ENCODE results near the gene SLC25A30. TPM values are rescaled to one million over a fixed set of nuclear protein-coding genes. Genes with fewer than 3 reads are reported as not detected.
"Not testable (repeated sequence)": the region's sequence is repeated elsewhere in the genome, so short reads cannot be mapped to it uniquely, and the experiment has no call there.

The SLC25A30 gene
- total RNA-seq, 4 donors from 2014 or later: 2.4 to 15.6 (median 6.5) TPM

GRCh38 chr13:45349438-45349837 lies 68.7 kb downstream of the SLC25A30 start:
- H3K4me1 ChIP-seq: no peaks in the 10 kb centered on the region
- in situ Hi-C loops (cut with MboI; ENCODE audit: low pct_ligation_motif_present in 1 of 4, low pct_unique_long_range_greater_than_20kb in 1 of 4, low sequenced_read_pairs in 3 of 4) (no loop called here), intact Hi-C loops (cut with DNase I; ENCODE audit: low total_unique reads) (no loop called here)
- no peak overlapping the region for H3K4me3 ChIP-seq
- WGBS, 2 donors (ENCODE audit: low coverage in 1 of 2): 43 to 69% methylated on average over 2 of the region's 2 CpGs
- peaks cover 0 to 41% (median 9%) of the 10 kb centered on the region in 4 donors for H3K36me3 ChIP-seq
- DNase-seq: no peak
- TF ChIP-seq, protein P1, sequence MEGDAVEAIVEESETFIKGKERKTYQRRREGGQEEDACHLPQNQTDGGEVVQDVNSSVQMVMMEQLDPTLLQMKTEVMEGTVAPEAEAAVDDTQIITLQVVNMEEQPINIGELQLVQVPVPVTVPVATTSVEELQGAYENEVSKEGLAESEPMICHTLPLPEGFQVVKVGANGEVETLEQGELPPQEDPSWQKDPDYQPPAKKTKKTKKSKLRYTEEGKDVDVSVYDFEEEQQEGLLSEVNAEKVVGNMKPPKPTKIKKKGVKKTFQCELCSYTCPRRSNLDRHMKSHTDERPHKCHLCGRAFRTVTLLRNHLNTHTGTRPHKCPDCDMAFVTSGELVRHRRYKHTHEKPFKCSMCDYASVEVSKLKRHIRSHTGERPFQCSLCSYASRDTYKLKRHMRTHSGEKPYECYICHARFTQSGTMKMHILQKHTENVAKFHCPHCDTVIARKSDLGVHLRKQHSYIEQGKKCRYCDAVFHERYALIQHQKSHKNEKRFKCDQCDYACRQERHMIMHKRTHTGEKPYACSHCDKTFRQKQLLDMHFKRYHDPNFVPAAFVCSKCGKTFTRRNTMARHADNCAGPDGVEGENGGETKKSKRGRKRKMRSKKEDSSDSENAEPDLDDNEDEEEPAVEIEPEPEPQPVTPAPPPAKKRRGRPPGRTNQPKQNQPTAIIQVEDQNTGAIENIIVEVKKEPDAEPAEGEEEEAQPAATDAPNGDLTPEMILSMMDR (IDR thresholded peaks at IDR 0.05): no peak
- TF ChIP-seq POLR2AphosphoS5 (IDR thresholded peaks at IDR 0.05) (no peak), EP300 (IDR thresholded peaks at IDR 0.05; ENCODE audit: low read depth) (no peak), POLR2A (IDR thresholded peaks at IDR 0.05) (no peak)
- no peaks in the 10 kb centered on the region for H3K27me3 ChIP-seq
- no peak overlapping the region for H3K27ac ChIP-seq
- H3K9me3 ChIP-seq: no peaks in the 10 kb centered on the region

DNA sequence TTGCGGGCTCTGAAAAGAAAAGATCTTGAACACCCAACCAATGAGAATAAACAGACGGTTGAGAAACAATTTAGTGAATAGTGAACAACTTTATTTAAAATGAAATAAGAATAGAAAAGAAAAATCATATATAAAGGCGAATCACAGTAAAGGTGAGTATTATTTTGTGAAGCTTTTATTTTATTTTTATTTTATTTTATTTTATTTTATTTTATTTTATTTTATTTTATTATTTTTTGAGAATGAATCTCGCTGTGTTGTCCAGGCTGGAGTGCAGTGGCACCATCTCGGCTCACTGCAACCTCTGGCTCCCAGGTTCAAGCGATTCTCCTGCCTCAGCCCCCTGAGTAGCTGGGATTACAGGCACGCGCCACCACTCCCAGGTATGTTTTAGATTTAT lies 74.1 kb downstream of the SLC25A30 start:
- H3K36me3 ChIP-seq: peaks cover 0 to 39% (median 11%) of the 10 kb centered on the region in 4 donors
- in situ Hi-C loops (cut with MboI; ENCODE audit: low pct_ligation_motif_present in 1 of 4, low pct_unique_long_range_greater_than_20kb in 1 of 4, low sequenced_read_pairs in 3 of 4); DNase-seq; H3K27me3 ChIP-seq; H3K27ac ChIP-seq; H3K9me3 ChIP-seq; intact Hi-C loops (cut with DNase I; ENCODE audit: low total_unique reads); H3K4me3 ChIP-seq: not testable (repeated sequence)
- peaks cover 13 to 24% (median 23%) of the 10 kb centered on the region in 4 donors for H3K4me1 ChIP-seq
- 97 to 99% methylated on average over 8 of the region's 8 CpGs for WGBS, 2 donors (ENCODE audit: low coverage in 1 of 2)

Other genes with a start within 250 kb of the SLC25A30 start
- 1 to 10 TPM in 2 of 4 donors, not detected in 2; 1.3 to 1.9 TPM for gene KCTD4, start 217.3 kb downstream of the SLC25A30 start, total RNA-seq
- 1,000 to 10,000 TPM; 1,485 to 2,679 (median 2,380) TPM for gene TPT1, start 77.2 kb downstream of the SLC25A30 start, total RNA-seq
- 100 to 1,000 TPM in 1 of 4 donors, 10 to 100 TPM in 3; 38.2 to 103 (median 58.5) TPM for gene COG3, start 46.6 kb upstream of the SLC25A30 start, total RNA-seq
- not detected for gene ERICH6B, start 197.4 kb upstream of the SLC25A30 start, total RNA-seq